Breast epithelium (tissue), 4 donors: ENCODE results near the gene SCN11A. TPM values are rescaled to one million over a fixed set of nuclear protein-coding genes. Genes with fewer than 3 reads are reported as not detected.

Experiments used
- DNase-seq, 2 donors: peaks; one replicate each; pipeline ENCODE4 v3.0.0-alpha.2; 2019; ENCODE audit warnings: low spot score in 2 of 2
- H3K27ac ChIP-seq, 2 donors: fragments of 200-600 bp; sonication (generic) in 1 of 2; one replicate each; pipeline ENCODE4 v1.5.1; 2016 to 2019; ENCODE audit warnings: mild to moderate bottlenecking in 1 of 2
- H3K27me3 ChIP-seq, 2 donors: fragments of 200-600 bp; sonication (generic) in 1 of 2; one replicate each; pipeline versions ENCODE4 v1.5.1 to v1.6.0; 2017 to 2019; ENCODE audit warnings: control low read depth in 1 of 2, mild to moderate bottlenecking in 1 of 2
- H3K36me3 ChIP-seq: fragments of 200-600 bp; one replicate; pipeline ENCODE4 v1.5.1; 2019
- H3K4me1 ChIP-seq, 2 donors: fragments of 200-600 bp; sonication (generic); one replicate each; pipeline ENCODE4 v1.5.1; 2016 to 2019; ENCODE audit warnings: control low read depth in 1 of 2
- H3K4me3 ChIP-seq, 3 donors: fragments of 200-600 bp; sonication (generic); 1 replicate in 2 of 3; 2 replicates in 1 of 3; pipeline ENCODE4 v1.5.1; 2016 to 2019; ENCODE audit warnings: mild to moderate bottlenecking in 3 of 3, moderate library complexity in 2 of 3
- H3K9me3 ChIP-seq, 2 donors: fragments of 200-600 bp; sonication (generic) in 1 of 2; one replicate each; pipeline ENCODE4 v1.5.1; 2016 to 2019; ENCODE audit warnings: control low read depth in 1 of 2
- POLR2A ChIP-seq: fragments of 450-650 bp; IDR thresholded peaks from one replicate; pipeline ENCODE4 v1.6.1; 2016; ENCODE audit warnings: antibody characterized with exemption, mild to moderate bottlenecking, moderate library complexity
- POLR2AphosphoS5 ChIP-seq, 3 donors: sonication (generic); formaldehyde crosslinking; IDR thresholded peaks; one replicate each; pipeline ENCODE4 v1.6.1; 2017; ENCODE audit warnings: antibody characterized with exemption in 3 of 3
- intact Hi-C: fragments of 100-400 bp; cut with DNase I; formaldehyde crosslinking; loops from one replicate; pipeline ENCODE4 v1.15.1; 2023; ENCODE audit warnings: low total_unique reads
- total RNA-seq, 3 donors: library from RNA; depleted of rRNA; stranded (reverse); fragments of >200 nt; gene quantifications; one replicate each; pipeline ENCODE4 v1.1.0, GENCODE V29; 2016
- TF ChIP-seq, protein P1 (sequence below), 3 donors: fragments of 450-650 bp; IDR thresholded peaks; one replicate each; pipeline ENCODE4 v1.5.1; 2016 to 2017; ENCODE audit warnings: antibody characterized with exemption in 3 of 3, mild to moderate bottlenecking in 3 of 3, moderate library complexity in 3 of 3

SCN11A gene
- total RNA-seq, 3 donors from 2014 or later, result 0.15 to 0.48 (median 0.33) TPM

DNA sequence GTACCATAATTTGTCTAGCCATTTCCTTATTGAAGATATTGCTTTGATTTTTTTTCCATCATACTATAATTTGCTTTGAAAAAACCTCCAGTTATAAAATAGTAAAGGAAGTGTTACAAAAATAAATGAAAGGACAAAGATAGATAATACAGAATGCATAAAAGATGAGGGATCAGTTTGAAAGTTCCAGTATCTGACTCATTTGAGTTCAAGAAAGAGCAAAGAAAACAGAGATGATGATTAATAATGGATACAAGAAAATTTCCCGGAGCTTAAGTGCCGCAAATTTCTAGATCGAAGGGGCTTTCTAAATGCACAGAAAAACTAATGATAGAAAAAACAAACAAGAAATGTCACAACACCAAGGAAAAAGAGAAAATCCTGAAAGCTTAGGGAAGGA is 4.4 kb upstream of the SCN11A start:
- no peaks in the 10 kb centered on the region for H3K9me3 ChIP-seq
- no peak for DNase-seq
- no peak for TF ChIP-seq POLR2AphosphoS5 (IDR thresholded peaks at IDR 0.05)
- TF ChIP-seq POLR2A, result no peak
- TF ChIP-seq, protein P1, sequence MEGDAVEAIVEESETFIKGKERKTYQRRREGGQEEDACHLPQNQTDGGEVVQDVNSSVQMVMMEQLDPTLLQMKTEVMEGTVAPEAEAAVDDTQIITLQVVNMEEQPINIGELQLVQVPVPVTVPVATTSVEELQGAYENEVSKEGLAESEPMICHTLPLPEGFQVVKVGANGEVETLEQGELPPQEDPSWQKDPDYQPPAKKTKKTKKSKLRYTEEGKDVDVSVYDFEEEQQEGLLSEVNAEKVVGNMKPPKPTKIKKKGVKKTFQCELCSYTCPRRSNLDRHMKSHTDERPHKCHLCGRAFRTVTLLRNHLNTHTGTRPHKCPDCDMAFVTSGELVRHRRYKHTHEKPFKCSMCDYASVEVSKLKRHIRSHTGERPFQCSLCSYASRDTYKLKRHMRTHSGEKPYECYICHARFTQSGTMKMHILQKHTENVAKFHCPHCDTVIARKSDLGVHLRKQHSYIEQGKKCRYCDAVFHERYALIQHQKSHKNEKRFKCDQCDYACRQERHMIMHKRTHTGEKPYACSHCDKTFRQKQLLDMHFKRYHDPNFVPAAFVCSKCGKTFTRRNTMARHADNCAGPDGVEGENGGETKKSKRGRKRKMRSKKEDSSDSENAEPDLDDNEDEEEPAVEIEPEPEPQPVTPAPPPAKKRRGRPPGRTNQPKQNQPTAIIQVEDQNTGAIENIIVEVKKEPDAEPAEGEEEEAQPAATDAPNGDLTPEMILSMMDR (IDR thresholded peaks at IDR 0.05), result no peak
- H3K36me3 ChIP-seq, result no peaks in the 10 kb centered on the region
- H3K27me3 ChIP-seq, result no peaks in the 10 kb centered on the region
- intact Hi-C loops, result no loop called here
- no peak overlapping the region for H3K27ac ChIP-seq
- H3K4me3 ChIP-seq, result no peak overlapping the region
- peaks cover 0 to 7% of the 10 kb centered on the region in 2 donors for H3K4me1 ChIP-seq

- no peak overlapping the region for H3K27ac ChIP-seq
- TF ChIP-seq POLR2AphosphoS5 (IDR thresholded peaks at IDR 0.05), result no peak
- TF ChIP-seq POLR2A, result no peak
- TF ChIP-seq, protein P1 (IDR thresholded peaks at IDR 0.05), result no peak
- H3K9me3 ChIP-seq, result no peaks in the 10 kb centered on the region
- H3K4me3 ChIP-seq, result no peak overlapping the region
- H3K4me1 ChIP-seq, result peaks cover 0 to 7% of the 10 kb centered on the region in 2 donors
- no peaks in the 10 kb centered on the region for H3K36me3 ChIP-seq
- DNase-seq, result no peak
- intact Hi-C loops, result no loop called here
- H3K27me3 ChIP-seq, result no peaks in the 10 kb centered on the region
Observed at GRCh38 chr3:39053696-39054095, 2.0 kb upstream of the SCN11A start.

GRCh38 chr3:39052583-39052982 is 839 bp upstream of the SCN11A start:
- TF ChIP-seq POLR2A, result no peak
- TF ChIP-seq, protein P1 (IDR thresholded peaks at IDR 0.05), result no peak
- TF ChIP-seq POLR2AphosphoS5 (IDR thresholded peaks at IDR 0.05), result no peak
- DNase-seq, result no peak
- peak overlapping the region; percentile 81 to 100 (median 99) for H3K4me3 ChIP-seq
- peaks cover 0 to 7% of the 10 kb centered on the region in 2 donors for H3K4me1 ChIP-seq
- peak overlapping the region; percentile 97 to 98 for H3K27ac ChIP-seq
- H3K9me3 ChIP-seq, result no peaks in the 10 kb centered on the region
- H3K36me3 ChIP-seq, result no peaks in the 10 kb centered on the region
- no peaks in the 10 kb centered on the region for H3K27me3 ChIP-seq
- intact Hi-C loops, result no loop called here

GRCh38 chr3:39050029-39050428 is 1.7 kb downstream of the SCN11A start:
- DNase-seq, result no peak
- peaks cover 0 to 7% of the 10 kb centered on the region in 2 donors for H3K4me1 ChIP-seq
- no peaks in the 10 kb centered on the region for H3K27me3 ChIP-seq
- no peak overlapping the region for H3K27ac ChIP-seq
- H3K4me3 ChIP-seq, result no peak overlapping the region
- no peaks in the 10 kb centered on the region for H3K36me3 ChIP-seq
- no peaks in the 10 kb centered on the region for H3K9me3 ChIP-seq
- TF ChIP-seq POLR2A (no peak), POLR2AphosphoS5 (IDR thresholded peaks at IDR 0.05) (no peak)
- TF ChIP-seq, protein P1 (IDR thresholded peaks at IDR 0.05), result no peak
- intact Hi-C loops, result no loop called here

DNA sequence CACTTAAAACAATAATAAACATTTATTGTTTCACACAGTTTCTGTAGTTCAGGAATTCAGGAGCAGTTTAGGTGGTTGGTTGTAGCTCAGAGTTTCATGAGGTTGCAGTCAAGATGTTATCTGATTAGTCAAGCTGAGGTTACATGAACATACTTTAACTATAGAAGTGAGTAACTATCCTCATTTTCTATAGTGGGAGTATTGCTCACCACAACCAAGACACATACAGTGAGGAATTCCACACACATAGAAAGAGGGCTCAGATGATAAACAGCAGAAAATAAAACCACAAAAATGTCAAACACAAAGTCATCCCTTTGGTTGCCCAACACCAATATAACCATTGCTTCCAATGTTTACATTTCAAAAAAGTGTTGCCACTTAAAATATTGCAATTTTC is 13.6 kb downstream of the SCN11A start:
- Histone ChIP-seq H3K36me3 (no peaks in the 10 kb centered on the region), H3K4me1 (no peaks in the 10 kb centered on the region), H3K27ac (no peak overlapping the region), H3K27me3 (no peaks in the 10 kb centered on the region), H3K9me3 (peaks cover 0 to 8% of the 10 kb centered on the region in 2 donors), H3K4me3 (no peak overlapping the region)
- intact Hi-C loops, result no loop called here
- TF ChIP-seq POLR2AphosphoS5 (IDR thresholded peaks at IDR 0.05) (no peak), POLR2A (no peak)
- TF ChIP-seq, protein P1 (IDR thresholded peaks at IDR 0.05), result no peak
- no peak for DNase-seq
